Measurements from ENCODE around the gene OLA1. TPM values are rescaled to one million over a fixed set of nuclear protein-coding genes. Genes with fewer than 3 reads are reported as not detected.

The OLA1 gene
- total RNA-seq, 4 donors from 2014 or later: 47.1 to 62.7 (median 55.6) TPM

GRCh38 chr2:174031226-174031625, 217.1 kb downstream of the OLA1 start:
- TF ChIP-seq CTCF (IDR thresholded peaks at IDR 0.05; ENCODE audit: low read depth): no peak

- no peak for TF ChIP-seq CTCF (IDR thresholded peaks at IDR 0.05; ENCODE audit: low read depth)
These were observed 219.4 kb downstream of the OLA1 start for GRCh38 chr2:174028935-174029334.

GRCh38 chr2:174027956-174028355, 220.4 kb downstream of the OLA1 start:
- no peak for TF ChIP-seq CTCF (IDR thresholded peaks at IDR 0.05; ENCODE audit: low read depth)

GRCh38 chr2:174026122-174026845, 222.0 kb downstream of the OLA1 start:
- TF ChIP-seq CTCF (IDR thresholded peaks at IDR 0.05; ENCODE audit: low read depth): no peak

- no peak for TF ChIP-seq CTCF (IDR thresholded peaks at IDR 0.05; ENCODE audit: low read depth)
These were observed 222.8 kb downstream of the OLA1 start for GRCh38 chr2:174025271-174026121.

GRCh38 chr2:174024524-174025270, 223.6 kb downstream of the OLA1 start:
- no peak for TF ChIP-seq CTCF (IDR thresholded peaks at IDR 0.05; ENCODE audit: low read depth)

Data from subcutaneous adipose tissue (tissue), 4 donors.